GM21447 (cell line): Measurements from ENCODE around the gene OR2J2.
"Not testable (repeated sequence)": the region's sequence is repeated elsewhere in the genome, so short reads cannot be mapped to it uniquely, and the experiment has no call there.

Experiments used
- ATAC-seq: cut with Tn5 transposase; IDR thresholded peaks from one replicate; pipeline ENCODE4 v1.9.1; 2021; ENCODE audit not compliant: unreplicated experiment

Gene OR2J2

DNA sequence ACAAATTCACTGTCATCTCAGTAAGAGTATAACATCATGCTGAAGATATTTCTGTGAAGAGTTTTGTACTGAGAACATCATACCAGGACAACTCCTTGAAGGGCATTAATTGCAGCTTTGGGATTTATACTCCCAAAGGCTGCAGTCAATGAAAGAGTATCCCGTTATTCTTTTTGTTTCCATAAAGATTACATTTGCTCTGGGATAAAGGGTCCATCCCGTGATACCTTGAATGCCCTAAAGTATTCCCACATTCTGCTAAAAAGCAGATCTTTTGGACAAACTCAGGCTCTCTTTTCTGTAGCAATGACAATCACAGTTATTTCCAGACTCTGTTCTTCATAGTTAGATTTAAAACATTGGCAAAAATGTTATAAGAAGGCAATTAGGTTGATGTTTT lies at the start of gene OR2J2:
OR2J2 (plus strand) TSS at position 301 of the 400 bp plus-strand sequence. CDS start 2,729 bp downstream, outside the sequence.
- ATAC-seq: not testable (repeated sequence)

DNA sequence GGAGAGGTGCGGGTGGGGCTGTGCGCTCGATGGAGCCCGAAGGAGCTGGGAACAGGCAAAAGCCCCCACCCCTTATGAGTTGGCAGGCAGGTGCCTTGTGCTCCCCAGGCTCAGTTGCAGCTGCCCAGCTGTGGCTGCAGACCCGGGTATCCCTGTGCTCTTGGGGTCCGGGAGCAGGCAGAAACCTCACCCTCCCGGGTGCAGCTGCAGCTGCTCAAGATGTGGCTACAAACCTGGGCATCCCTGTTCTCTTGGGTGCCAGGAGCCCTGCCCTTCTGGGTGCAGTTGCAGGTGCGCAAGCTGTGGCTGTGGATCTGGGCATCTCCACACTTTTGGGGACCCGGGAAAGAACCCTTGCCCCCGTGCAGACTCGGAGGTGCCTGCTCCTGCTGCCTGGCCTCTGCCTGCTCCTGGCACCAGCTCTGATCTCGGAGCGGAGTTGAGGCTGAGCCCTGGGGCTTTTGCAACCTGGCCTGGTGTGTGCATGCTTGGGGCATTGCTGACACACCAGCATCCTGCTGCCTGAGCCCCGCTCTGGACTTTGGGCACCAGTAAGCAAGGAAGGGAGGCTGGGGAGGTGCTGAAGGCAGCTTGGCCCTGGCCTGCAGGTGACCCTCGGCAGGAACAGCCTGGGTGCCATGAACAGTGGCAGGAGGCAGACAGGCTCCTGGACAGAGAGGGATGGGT lies 41.2 kb upstream of the OR2J2 start:
- ATAC-seq: no peak

GRCh38 chr6:29130644-29131043 lies 40.1 kb upstream of the OR2J2 start:
- no peak for ATAC-seq

DNA sequence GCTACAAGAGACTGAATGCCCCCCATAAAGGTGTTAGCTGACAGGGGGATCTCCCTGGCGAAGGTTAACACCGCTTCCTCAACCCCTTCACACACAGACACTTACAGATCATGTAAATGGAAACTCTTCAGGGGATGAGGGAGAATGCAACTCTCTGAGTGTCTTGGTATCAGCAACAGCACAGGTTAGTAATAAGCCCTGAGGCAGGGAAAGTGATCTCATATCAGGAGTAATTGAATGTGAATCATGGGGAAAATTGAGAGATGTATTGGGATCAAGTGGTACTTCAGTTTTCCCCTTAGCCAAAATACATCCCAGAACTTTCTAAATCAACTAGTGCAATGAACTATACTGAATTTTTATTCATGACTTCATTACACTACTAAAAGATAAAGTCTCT lies 39.0 kb upstream of the OR2J2 start:
- no peak for ATAC-seq

DNA sequence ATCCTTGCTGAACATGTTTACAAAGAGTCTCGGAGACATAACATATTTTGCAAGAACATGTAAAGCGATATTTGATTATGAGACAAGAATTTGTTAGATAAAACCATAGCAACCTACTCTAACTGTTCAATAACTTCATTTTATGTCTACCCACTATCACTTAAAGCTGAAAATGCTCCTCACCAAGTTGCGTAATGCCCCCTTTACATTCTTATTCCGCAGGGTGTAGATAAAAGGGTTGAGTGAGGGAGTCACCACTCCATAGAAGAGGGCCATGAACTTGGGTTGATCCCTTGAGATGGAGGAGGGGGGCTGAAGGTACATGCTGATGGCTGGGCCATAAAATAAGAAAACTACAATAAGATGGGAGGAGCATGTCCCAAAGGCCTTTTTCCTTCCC lies 33.0 kb upstream of the OR2J2 start:
- no peak for ATAC-seq

- no peak for ATAC-seq
These were observed 29.1 kb upstream of the OR2J2 start for GRCh38 chr6:29141606-29142005.

GRCh38 chr6:29142309-29142708 lies 28.4 kb upstream of the OR2J2 start:
- no peak for ATAC-seq

- no peak for ATAC-seq
These were observed 24.5 kb upstream of the OR2J2 start for GRCh38 chr6:29146179-29146578.

- ATAC-seq: no peak
These were observed 23.6 kb upstream of the OR2J2 start for GRCh38 chr6:29147074-29147473.

DNA sequence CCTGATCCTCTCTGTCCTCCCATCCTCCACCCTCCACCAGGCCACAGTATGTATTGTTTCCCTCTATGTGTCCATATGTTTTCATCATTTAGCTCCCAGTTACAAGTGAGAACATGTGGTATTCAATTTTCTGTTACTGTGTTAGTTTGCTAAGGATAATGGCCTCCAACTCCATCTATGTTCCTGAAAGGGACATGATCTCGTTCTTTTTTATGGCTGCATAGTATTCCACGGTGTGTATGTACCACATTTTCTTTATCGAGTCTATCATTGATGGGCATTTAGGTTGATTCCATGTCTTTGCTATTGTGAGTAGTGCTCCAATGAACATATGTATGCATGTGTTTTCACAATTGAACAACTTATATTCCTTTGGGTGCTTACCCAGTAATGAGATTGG lies 21.3 kb upstream of the OR2J2 start:
- not testable (repeated sequence) for ATAC-seq

DNA sequence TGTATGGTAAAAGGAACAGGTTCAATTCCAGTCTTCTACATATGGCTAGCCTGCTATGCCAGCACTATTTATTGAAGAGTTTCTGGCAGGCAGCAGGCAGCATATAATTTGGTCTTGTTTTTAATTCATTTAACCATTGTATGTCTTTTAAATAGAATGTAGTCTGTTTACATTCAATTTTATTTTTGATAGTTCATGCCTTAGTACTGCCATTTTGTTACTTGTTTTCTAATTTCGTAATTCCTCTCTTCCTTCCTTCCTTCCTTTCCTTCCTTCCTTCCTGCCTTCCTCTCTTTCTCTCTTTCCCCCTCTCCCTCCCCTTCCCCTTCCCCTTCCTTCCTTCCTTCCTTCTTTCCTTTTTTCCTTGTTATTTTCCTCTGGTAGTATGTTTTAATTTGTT lies 17.6 kb upstream of the OR2J2 start:
- ATAC-seq: no peak

DNA sequence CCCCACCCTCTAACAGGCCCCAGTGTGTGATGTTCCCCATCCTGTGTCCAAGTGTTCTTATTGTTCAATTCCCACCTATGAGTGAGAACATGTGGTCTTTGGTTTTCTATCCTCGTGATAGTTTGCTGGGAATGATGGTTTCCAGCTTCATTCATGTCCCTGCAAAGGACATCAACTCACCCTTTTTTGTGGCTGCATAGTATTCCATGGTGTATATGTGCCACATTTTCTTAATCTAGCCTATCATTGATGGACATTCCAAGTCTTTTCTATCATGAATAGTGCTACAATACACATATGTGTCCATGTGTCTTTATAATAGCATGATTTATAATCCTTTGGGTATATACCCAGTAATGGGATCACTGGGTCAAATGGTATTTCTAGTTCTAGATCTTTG lies 15.5 kb upstream of the OR2J2 start:
- ATAC-seq: not testable (repeated sequence)

DNA sequence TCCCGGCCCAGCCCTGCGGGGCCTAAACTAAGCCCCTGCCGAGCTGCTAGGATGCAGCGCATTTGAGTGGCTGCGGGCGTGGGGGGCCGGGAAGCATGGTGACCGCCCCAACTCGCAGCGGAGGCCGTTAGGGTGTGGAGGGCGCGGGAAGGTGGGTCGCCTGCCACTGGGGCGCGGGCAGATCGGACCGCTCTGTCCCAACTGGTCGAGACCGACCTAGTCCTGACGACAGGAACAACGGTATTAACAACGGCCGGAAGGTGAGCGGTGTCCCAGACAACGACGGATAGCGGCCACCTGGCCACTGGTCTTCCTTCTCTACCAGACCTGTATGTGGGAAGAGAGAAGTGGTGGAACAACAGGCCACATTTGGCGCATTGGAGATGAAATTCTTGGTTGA lies 10.8 kb upstream of the OR2J2 start:
- ATAC-seq: not testable (repeated sequence)

DNA sequence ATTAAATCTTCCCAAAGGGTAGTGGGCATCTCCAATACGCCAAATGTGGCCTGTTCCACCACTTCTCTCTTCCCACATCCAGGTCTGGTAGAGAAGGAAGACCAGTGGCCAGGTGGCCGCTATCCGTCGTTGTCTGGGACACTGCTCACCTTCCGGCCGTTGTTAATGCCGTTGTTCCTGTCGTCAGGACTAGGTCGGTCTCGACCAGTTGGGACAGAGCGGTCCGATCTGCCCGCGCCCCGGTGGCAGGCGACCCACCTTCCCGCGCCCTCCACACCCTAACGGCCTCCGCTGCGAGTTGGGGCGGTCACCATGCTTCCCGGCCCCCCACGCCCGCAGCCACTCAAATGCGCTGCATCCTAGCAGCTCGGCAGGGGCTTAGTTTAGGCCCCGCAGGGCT lies 5.1 kb upstream of the OR2J2 start:
- ATAC-seq: not testable (repeated sequence)

- no peak for ATAC-seq
These were observed 1.0 kb downstream of the OR2J2 start for GRCh38 chr6:29171736-29172135.

- ATAC-seq: no peak
These were observed 12.9 kb downstream of the OR2J2 start for GRCh38 chr6:29183594-29183993.

DNA sequence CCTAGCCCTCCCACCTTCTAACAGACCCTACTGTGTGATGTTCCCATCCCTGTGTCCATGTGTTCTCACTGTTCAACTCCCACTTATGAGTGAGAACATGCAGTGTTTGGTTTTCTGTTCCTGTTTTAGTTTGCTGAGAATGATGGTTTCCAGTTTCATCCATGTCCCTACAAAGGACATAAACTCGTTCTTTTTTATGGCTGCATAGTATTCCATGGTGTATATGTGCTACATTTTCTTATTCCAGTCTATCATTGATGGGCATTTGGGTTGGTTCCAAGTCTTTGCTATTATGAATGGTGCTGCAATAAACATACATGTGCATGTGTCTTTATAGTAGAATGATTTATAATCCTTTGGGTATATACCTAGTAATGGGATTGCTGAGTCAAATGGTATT lies 18.0 kb downstream of the OR2J2 start:
- ATAC-seq: not testable (repeated sequence)

GRCh38 chr6:29200767-29201662 lies 30.3 kb downstream of the OR2J2 start:
- no peak for ATAC-seq

- no peak for ATAC-seq
These were observed 31.3 kb downstream of the OR2J2 start for GRCh38 chr6:29201966-29202365.

- no peak for ATAC-seq
These were observed 40.8 kb downstream of the OR2J2 start for GRCh38 chr6:29211488-29211887.

DNA sequence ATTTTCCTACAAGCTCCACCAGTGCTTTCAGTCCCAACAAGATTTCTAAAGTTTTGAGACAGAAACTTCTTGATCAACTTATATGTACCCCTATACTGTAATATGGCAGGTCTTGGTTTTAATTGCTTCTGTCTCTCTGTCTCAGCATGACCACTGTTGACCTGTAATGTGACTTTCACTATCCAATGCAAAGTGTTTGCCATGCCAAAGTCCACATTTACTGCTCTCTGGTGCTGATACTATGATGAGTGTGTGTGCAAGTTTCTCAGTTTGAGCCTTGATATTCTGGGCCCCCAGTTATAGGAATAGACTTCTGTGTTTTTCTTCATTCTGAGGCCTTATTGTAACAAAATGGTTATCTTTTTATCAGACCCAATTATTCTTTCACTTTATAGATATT lies 45.8 kb downstream of the OR2J2 start:
- ATAC-seq: no peak

GRCh38 chr6:29217242-29217641 lies 46.5 kb downstream of the OR2J2 start:
- ATAC-seq: not testable (repeated sequence)
